H7 (cell line): ENCODE results near the gene STAMBP. TPM values are rescaled to one million over a fixed set of nuclear protein-coding genes. Genes with fewer than 3 reads are reported as not detected.
A peak's percentile ranks its signal among the peaks of the same experiment; 100 is the strongest.

Experiments used
- DNase-seq: peaks from one replicate; pipeline ENCODE4 v3.0.0; 2012
- H3K27me3 ChIP-seq: 2 replicates; pipeline ENCODE4 v1.6.0; 2011; ENCODE audit warnings: mild to moderate bottlenecking, low read length; ENCODE audit not compliant: control insufficient read depth, insufficient read depth
- H3K36me3 ChIP-seq: replicated peaks from 2 replicates; pipeline ENCODE4 v1.5.1; 2011; ENCODE audit warnings: low read length; ENCODE audit not compliant: control insufficient read depth, insufficient read depth
- H3K4me3 ChIP-seq: 2 replicates; pipeline ENCODE4 v1.5.1; 2011; ENCODE audit warnings: low read depth, mild to moderate bottlenecking, control low read depth, low read length, moderate library complexity; ENCODE audit not compliant: insufficient read depth
- total RNA-seq: library from RNA; depleted of rRNA; stranded (reverse); fragments of >200 nt; shearing (Covaris generic); gene quantifications from 2 replicates; pipeline ENCODE4 v1.2.3, GENCODE V29; 2014

Gene STAMBP
- total RNA-seq, 1 experiment from 2014 or later, result 45.4 TPM

DNA sequence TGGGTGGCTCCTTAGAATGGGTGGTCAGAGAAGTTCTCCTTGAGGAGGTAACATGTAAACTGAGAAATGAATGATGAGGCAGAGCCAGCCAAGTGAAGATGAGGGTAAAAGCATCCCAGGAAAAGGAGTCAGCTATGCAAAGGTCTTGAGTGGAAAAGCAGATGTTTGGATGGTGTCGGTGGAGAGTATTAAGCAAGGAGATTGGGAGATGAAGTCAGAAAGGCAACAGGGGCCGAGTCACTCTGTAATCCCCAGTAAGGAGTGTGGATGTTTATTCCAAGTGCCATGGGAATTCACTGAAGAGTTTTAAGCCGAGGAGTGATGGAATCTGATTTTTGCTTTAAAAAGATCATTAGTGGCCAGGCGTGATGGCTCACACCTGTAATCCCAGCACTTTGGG lies 3.4 kb upstream of the STAMBP start:
- no peaks in the 10 kb centered on the region for H3K36me3 ChIP-seq
- no peak overlapping the region for H3K4me3 ChIP-seq
- H3K27me3 ChIP-seq, result no peaks in the 10 kb centered on the region
- DNase-seq, result no peak

DNA sequence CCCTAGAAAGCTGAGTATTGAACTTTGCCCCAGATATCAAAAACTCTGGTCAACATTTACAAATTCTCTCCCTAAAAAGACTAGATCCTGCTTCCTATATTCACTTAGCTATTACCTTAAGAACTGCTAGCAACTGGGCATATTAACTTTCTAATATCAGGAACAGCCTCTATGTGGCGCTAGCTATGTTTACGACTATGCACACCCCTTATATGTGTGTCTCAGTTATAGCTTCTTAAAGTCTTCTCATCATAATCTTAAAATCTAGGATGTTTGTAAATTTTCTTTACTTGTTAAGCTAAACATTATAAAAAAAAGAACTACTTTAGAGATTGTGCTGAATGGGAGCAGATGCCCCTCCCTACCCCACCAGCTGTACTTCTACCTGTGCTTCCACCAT lies 1.7 kb upstream of the STAMBP start:
- Histone ChIP-seq H3K4me3 (no peak overlapping the region), H3K27me3 (no peaks in the 10 kb centered on the region), H3K36me3 (peaks cover 7% of the 10 kb centered on the region)
- DNase-seq, result no peak

GRCh38 chr2:73827660-73828388 lies 937 bp upstream of the STAMBP start:
- Histone ChIP-seq H3K36me3 (peaks cover 10% of the 10 kb centered on the region), H3K27me3 (no peaks in the 10 kb centered on the region), H3K4me3 (no peak overlapping the region)
- DNase-seq, result no peak

DNA sequence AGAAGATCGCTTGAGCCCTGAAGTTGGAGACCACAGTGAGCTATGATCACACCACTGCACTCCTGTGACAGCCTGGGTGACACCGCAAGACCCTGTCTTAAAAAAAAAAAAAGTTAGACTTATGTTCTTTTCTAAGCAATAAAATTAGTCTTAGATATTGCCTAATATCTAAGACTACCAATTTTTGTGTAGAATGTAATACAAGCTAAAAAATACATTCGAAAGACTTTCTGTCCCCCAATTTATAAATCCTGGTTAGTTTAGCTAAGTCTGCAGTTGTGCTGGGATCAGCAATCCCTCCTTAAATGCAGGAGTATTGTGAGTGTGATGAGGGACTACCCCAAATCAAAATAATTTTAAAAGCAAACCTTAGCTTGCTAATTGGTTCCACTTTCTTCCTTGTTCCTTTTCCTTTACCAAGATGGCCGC lies 358 bp upstream of the STAMBP start:
- H3K36me3 ChIP-seq, result peaks cover 10% of the 10 kb centered on the region
- no peaks in the 10 kb centered on the region for H3K27me3 ChIP-seq
- H3K4me3 ChIP-seq, result no peak overlapping the region
- no peak for DNase-seq

- Histone ChIP-seq H3K4me3 (no peak overlapping the region), H3K27me3 (no peaks in the 10 kb centered on the region), H3K36me3 (peaks cover 10% of the 10 kb centered on the region)
- no peak for DNase-seq
These were observed 2.2 kb downstream of the STAMBP start for GRCh38 chr2:73830871-73831401.

DNA sequence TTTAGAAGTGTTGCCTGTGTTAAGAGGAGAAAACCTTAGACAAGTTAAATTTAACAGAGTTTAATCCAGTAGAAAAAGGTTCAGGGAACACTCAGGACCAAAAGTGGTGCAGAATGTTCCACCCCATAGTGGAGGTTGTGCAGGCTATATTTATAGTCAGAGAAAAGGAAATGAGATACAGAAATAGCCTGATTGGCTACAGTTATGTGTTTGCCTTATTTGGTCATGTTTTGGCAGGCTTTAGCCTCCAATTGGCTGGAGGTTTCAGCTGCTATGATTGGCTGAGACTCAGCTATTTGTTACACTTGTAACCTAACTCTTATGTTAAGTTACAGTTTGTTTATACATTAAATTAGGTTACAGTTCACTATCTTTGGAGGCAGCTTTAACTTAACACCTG lies 4.2 kb downstream of the STAMBP start:
- Histone ChIP-seq H3K36me3 (peaks cover 10% of the 10 kb centered on the region), H3K4me3 (no peak overlapping the region), H3K27me3 (no peaks in the 10 kb centered on the region)
- no peak for DNase-seq

- Histone ChIP-seq H3K27me3 (no peaks in the 10 kb centered on the region), H3K36me3 (peaks cover 10% of the 10 kb centered on the region), H3K4me3 (no peak overlapping the region)
- DNase-seq, result peak; percentile 17
These were observed 7.6 kb downstream of the STAMBP start for GRCh38 chr2:73836141-73836943.

GRCh38 chr2:73837847-73838585 lies 9.3 kb downstream of the STAMBP start:
- no peak for DNase-seq
- Histone ChIP-seq H3K4me3 (no peak overlapping the region), H3K36me3 (peaks cover 2% of the 10 kb centered on the region), H3K27me3 (no peaks in the 10 kb centered on the region)

- no peak for DNase-seq
- no peaks in the 10 kb centered on the region for H3K27me3 ChIP-seq
- H3K36me3 ChIP-seq, result peaks cover 2% of the 10 kb centered on the region
- H3K4me3 ChIP-seq, result no peak overlapping the region
These were observed 10.3 kb downstream of the STAMBP start for GRCh38 chr2:73838889-73839534.

- Histone ChIP-seq H3K36me3 (peaks cover 4% of the 10 kb centered on the region), H3K27me3 (no peaks in the 10 kb centered on the region), H3K4me3 (no peak overlapping the region)
- DNase-seq, result no peak
These were observed 11.1 kb downstream of the STAMBP start for GRCh38 chr2:73839653-73840411.

- Histone ChIP-seq H3K4me3 (no peak overlapping the region), H3K27me3 (no peaks in the 10 kb centered on the region), H3K36me3 (peaks cover 7% of the 10 kb centered on the region)
- DNase-seq, result no peak
These were observed 13.4 kb downstream of the STAMBP start for GRCh38 chr2:73841912-73842738.

GRCh38 chr2:73842739-73843019 lies 13.9 kb downstream of the STAMBP start:
- H3K27me3 ChIP-seq, result no peaks in the 10 kb centered on the region
- H3K36me3 ChIP-seq, result peaks cover 12% of the 10 kb centered on the region
- H3K4me3 ChIP-seq, result no peak overlapping the region
- no peak for DNase-seq

GRCh38 chr2:73844087-73844486 lies 15.3 kb downstream of the STAMBP start:
- no peak overlapping the region for H3K4me3 ChIP-seq
- peaks cover 15% of the 10 kb centered on the region for H3K36me3 ChIP-seq
- H3K27me3 ChIP-seq, result no peaks in the 10 kb centered on the region
- DNase-seq, result no peak
